RWPE2 (cell line): ENCODE results near the gene SLC8A2.

Experiments
- ATAC-seq: fragments of 200-7000 bp; cut with Tn5 transposase; 3 replicates; pipeline ENCODE4 v1.9.1; 2021; ENCODE audit warnings: low read depth
- DNase-seq: peaks from one replicate; pipeline ENCODE4 v3.0.0-alpha.2; 2020; ENCODE audit warnings: low spot score
- H3K27ac ChIP-seq: fragments of 450-650 bp; 2 replicates; pipeline ENCODE4 v1.5.1; 2017; ENCODE audit warnings: mild to moderate bottlenecking; ENCODE audit not compliant: poor library complexity, severe bottlenecking
- H3K27me3 ChIP-seq: fragments of 250-450 bp; sonication (Bioruptor Pico); 2 replicates; pipeline ENCODE4 v1.5.1; 2021; ENCODE audit warnings: mild to moderate bottlenecking, moderate library complexity; ENCODE audit not compliant: insufficient read depth, poor library complexity, severe bottlenecking
- H3K36me3 ChIP-seq: fragments of 250-450 bp; sonication (Bioruptor Pico); 2 replicates; pipeline ENCODE4 v1.5.1; 2020; ENCODE audit warnings: low read depth, mild to moderate bottlenecking, moderate library complexity
- H3K4me1 ChIP-seq: fragments of 250-450 bp; sonication (Bioruptor Pico); 2 replicates; pipeline ENCODE4 v1.5.1; 2021; ENCODE audit warnings: mild to moderate bottlenecking, moderate library complexity; ENCODE audit not compliant: insufficient read depth, poor library complexity, severe bottlenecking
- H3K4me3 ChIP-seq: fragments of 250-450 bp; sonication (Bioruptor Pico); 2 replicates; pipeline ENCODE4 v1.5.1; 2021; ENCODE audit warnings: mild to moderate bottlenecking, moderate library complexity; ENCODE audit not compliant: severe bottlenecking
- H3K9me3 ChIP-seq: fragments of 250-450 bp; sonication (Bioruptor Pico); 2 replicates; pipeline ENCODE4 v1.5.1; 2021; ENCODE audit warnings: mild to moderate bottlenecking, moderate library complexity; ENCODE audit not compliant: severe bottlenecking
- TF ChIP-seq, protein P1 (sequence below): fragments of 450-650 bp; IDR thresholded peaks from one replicate; pipeline ENCODE4 v1.5.1; 2017; ENCODE audit warnings: mild to moderate bottlenecking, moderate library complexity; ENCODE audit not compliant: poor library complexity, severe bottlenecking

SLC8A2 gene

GRCh38 chr19:47434088-47434487 is 37.6 kb downstream of the SLC8A2 start:
- Histone ChIP-seq H3K27me3 (no peaks in the 10 kb centered on the region), H3K27ac (no peak overlapping the region), H3K36me3 (no peaks in the 10 kb centered on the region), H3K4me1 (no peaks in the 10 kb centered on the region), H3K9me3 (no peaks in the 10 kb centered on the region), H3K4me3 (no peak overlapping the region)
- DNase-seq = no peak
- ATAC-seq = no peak
- TF ChIP-seq, protein P1, sequence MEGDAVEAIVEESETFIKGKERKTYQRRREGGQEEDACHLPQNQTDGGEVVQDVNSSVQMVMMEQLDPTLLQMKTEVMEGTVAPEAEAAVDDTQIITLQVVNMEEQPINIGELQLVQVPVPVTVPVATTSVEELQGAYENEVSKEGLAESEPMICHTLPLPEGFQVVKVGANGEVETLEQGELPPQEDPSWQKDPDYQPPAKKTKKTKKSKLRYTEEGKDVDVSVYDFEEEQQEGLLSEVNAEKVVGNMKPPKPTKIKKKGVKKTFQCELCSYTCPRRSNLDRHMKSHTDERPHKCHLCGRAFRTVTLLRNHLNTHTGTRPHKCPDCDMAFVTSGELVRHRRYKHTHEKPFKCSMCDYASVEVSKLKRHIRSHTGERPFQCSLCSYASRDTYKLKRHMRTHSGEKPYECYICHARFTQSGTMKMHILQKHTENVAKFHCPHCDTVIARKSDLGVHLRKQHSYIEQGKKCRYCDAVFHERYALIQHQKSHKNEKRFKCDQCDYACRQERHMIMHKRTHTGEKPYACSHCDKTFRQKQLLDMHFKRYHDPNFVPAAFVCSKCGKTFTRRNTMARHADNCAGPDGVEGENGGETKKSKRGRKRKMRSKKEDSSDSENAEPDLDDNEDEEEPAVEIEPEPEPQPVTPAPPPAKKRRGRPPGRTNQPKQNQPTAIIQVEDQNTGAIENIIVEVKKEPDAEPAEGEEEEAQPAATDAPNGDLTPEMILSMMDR = no peak

DNA sequence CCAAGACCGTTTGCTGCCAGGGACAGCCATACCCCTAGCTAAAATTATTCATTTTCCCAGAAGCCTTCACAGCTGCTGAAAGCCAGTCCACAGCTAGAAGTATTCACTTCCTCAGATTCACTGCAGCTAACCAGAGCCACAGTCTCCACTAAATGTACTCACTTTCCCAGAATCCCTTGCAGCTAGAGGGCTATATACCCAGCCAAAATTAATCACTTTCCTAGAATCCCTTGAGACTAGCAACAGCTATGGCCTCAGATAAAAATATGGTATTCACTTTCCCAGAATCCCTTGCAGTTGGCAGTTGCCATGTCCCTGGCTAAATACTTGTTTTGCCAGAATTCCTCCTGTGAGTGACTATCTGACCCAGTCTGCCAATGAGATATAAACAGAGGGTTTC is 38.6 kb downstream of the SLC8A2 start:
- TF ChIP-seq, protein P1 = no peak
- Histone ChIP-seq H3K9me3 (no peaks in the 10 kb centered on the region), H3K27ac (no peak overlapping the region), H3K4me1 (no peaks in the 10 kb centered on the region), H3K36me3 (no peaks in the 10 kb centered on the region), H3K27me3 (no peaks in the 10 kb centered on the region), H3K4me3 (no peak overlapping the region)
- ATAC-seq = no peak
- DNase-seq = no peak

GRCh38 chr19:47432499-47432898 is 39.2 kb downstream of the SLC8A2 start:
- Histone ChIP-seq H3K9me3 (no peaks in the 10 kb centered on the region), H3K4me1 (no peaks in the 10 kb centered on the region), H3K27ac (no peak overlapping the region), H3K4me3 (no peak overlapping the region), H3K36me3 (no peaks in the 10 kb centered on the region), H3K27me3 (no peaks in the 10 kb centered on the region)
- TF ChIP-seq, protein P1 = no peak
- DNase-seq = no peak
- no peak for ATAC-seq

DNA sequence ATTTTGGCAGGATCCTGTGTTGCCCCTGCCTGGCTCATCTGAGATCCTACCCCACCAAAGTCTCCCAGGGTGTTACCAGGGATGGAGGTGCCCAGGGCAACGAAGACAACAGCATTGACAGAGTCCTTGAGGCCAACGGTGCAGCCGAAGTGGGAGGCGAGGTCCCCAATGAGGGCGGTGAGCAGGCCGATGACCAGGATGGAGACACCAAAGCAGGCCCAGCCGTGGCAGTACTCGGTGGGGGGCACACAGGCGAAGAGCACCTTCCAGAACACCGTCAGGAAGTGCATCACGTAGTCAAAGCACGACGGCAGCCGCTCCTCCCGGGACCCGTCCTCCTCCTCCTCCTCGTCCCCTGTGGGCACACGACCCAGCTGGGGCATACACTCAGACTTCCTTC is 39.6 kb downstream of the SLC8A2 start:
- Histone ChIP-seq H3K27ac (no peak overlapping the region), H3K36me3 (no peaks in the 10 kb centered on the region), H3K4me3 (no peak overlapping the region), H3K9me3 (no peaks in the 10 kb centered on the region), H3K4me1 (no peaks in the 10 kb centered on the region), H3K27me3 (no peaks in the 10 kb centered on the region)
- no peak for ATAC-seq
- TF ChIP-seq, protein P1 = no peak
- DNase-seq = no peak

- H3K36me3 ChIP-seq = no peaks in the 10 kb centered on the region
- no peaks in the 10 kb centered on the region for H3K27me3 ChIP-seq
- no peaks in the 10 kb centered on the region for H3K4me1 ChIP-seq
- H3K27ac ChIP-seq = no peak overlapping the region
- DNase-seq = no peak
- no peak overlapping the region for H3K4me3 ChIP-seq
- no peaks in the 10 kb centered on the region for H3K9me3 ChIP-seq
- ATAC-seq = no peak
- TF ChIP-seq, protein P1 = no peak
These were observed 41.5 kb downstream of the SLC8A2 start for GRCh38 chr19:47430041-47430802.
